Activated CD4-positive, alpha-beta T cell treated with anti-CD3 and anti-CD28 coated beads, Interleukin-10, Interleukin-2, amounts not matched to agents 100 ng/mL and 50 ng/mL, durations not matched to agents 16 hours and 8 hours (primary cell): ENCODE measurements around the gene POU5F2.

Source experiments
- DNase-seq: peaks from one replicate; pipeline ENCODE4 v3.0.0-alpha.2; 2020

The POU5F2 gene

GRCh38 chr5:93741136-93741811 lies at the start of gene POU5F2:
TSS of gene POU5F2 (minus strand) at chr5:93741600. CDS start at chr5:93741563, 37 bp downstream.
- DNase-seq: no peak

GRCh38 chr5:93790401-93790800 lies 49.0 kb upstream of the POU5F2 start:
- no peak for DNase-seq

GRCh38 chr5:93789173-93790067 lies 48.0 kb upstream of the POU5F2 start:
- no peak for DNase-seq

GRCh38 chr5:93787598-93787997 lies 46.2 kb upstream of the POU5F2 start:
- DNase-seq: no peak

GRCh38 chr5:93785475-93785874 lies 44.1 kb upstream of the POU5F2 start:
- DNase-seq: no peak

GRCh38 chr5:93782978-93783377 lies 41.6 kb upstream of the POU5F2 start:
- no peak for DNase-seq

GRCh38 chr5:93777620-93778019 lies 36.2 kb upstream of the POU5F2 start:
- no peak for DNase-seq

- DNase-seq: no peak
These were observed 15.0 kb upstream of the POU5F2 start for GRCh38 chr5:93756372-93756771.

- no peak for DNase-seq
These were observed 14.3 kb upstream of the POU5F2 start for GRCh38 chr5:93755716-93756115.

- peak; percentile 26 for DNase-seq
These were observed 7.5 kb upstream of the POU5F2 start for GRCh38 chr5:93748875-93749397.

GRCh38 chr5:93746406-93747056 lies 5.1 kb upstream of the POU5F2 start:
- no peak for DNase-seq

GRCh38 chr5:93736284-93736683 lies 5.1 kb downstream of the POU5F2 start:
- DNase-seq: no peak

- DNase-seq: no peak
These were observed 6.0 kb downstream of the POU5F2 start for GRCh38 chr5:93735378-93735777.

GRCh38 chr5:93731987-93732386 lies 9.4 kb downstream of the POU5F2 start:
- no peak for DNase-seq

- DNase-seq: no peak
These were observed 14.8 kb downstream of the POU5F2 start for GRCh38 chr5:93726595-93726994.

GRCh38 chr5:93724791-93725190 lies 16.6 kb downstream of the POU5F2 start:
- DNase-seq: no peak

- no peak for DNase-seq
These were observed 17.7 kb downstream of the POU5F2 start for GRCh38 chr5:93723681-93724080.

GRCh38 chr5:93723005-93723404 lies 18.4 kb downstream of the POU5F2 start:
- DNase-seq: no peak

- no peak for DNase-seq
These were observed 18.8 kb downstream of the POU5F2 start for GRCh38 chr5:93722588-93722987.

- no peak for DNase-seq
These were observed 19.9 kb downstream of the POU5F2 start for GRCh38 chr5:93721511-93721910.

GRCh38 chr5:93721071-93721470 lies 20.3 kb downstream of the POU5F2 start:
- DNase-seq: peak; percentile 44

GRCh38 chr5:93717162-93717561 lies 24.2 kb downstream of the POU5F2 start:
- no peak for DNase-seq

- DNase-seq: no peak
These were observed 24.9 kb downstream of the POU5F2 start for GRCh38 chr5:93716453-93716852.
